CD8-positive, alpha-beta memory T cell (primary cell): ENCODE measurements around the gene FBF1. TPM values are rescaled to one million over a fixed set of nuclear protein-coding genes. Genes with fewer than 3 reads are reported as not detected.

Experiments
- polyA plus RNA-seq: library from polyadenylated mRNA; unstranded; fragments of 300-500 nt; fragmentation: Illumina TruSeq; gene quantifications from one replicate; pipeline ENCODE4 v1.2.3, GENCODE V29; 2021
- total RNA-seq, 2 experiments: library from RNA; stranded (reverse); gene quantifications; one replicate each; pipeline ENCODE4 v1.2.3, GENCODE V29; 2021

FBF1 gene
- total and polyA plus RNA-seq, 3 experiments from 2014 or later = 5.7 to 23.8 (median 22.6) TPM

Other genes starting within 250 kb of the FBF1 start
- gene ITGB4, start 219.6 kb downstream of the FBF1 start, total RNA-seq = 1 to 10 TPM; 1.8 to 2.1 TPM
- gene ITGB4, start 219.6 kb downstream of the FBF1 start, polyA plus RNA-seq = 1.5 TPM
- 10 to 100 TPM; 33.2 to 39.7 TPM for gene GALK1, start 175.8 kb downstream of the FBF1 start, total RNA-seq
- 19.7 TPM for gene GALK1, start 175.8 kb downstream of the FBF1 start, polyA plus RNA-seq
- gene UNK, start 156.2 kb downstream of the FBF1 start, total RNA-seq = 10 to 100 TPM; 24.4 to 29.3 TPM
- 32.8 TPM for gene UNK, start 156.2 kb downstream of the FBF1 start, polyA plus RNA-seq
- 100 to 1,000 TPM; 143 to 154 TPM for gene UNC13D, start 96.6 kb downstream of the FBF1 start, total RNA-seq
- gene UNC13D, start 96.6 kb downstream of the FBF1 start, polyA plus RNA-seq = 90.3 TPM
- gene WBP2, start 85.7 kb downstream of the FBF1 start, total RNA-seq = 10 to 100 TPM; 47.5 to 53.2 TPM
- 129 TPM for gene WBP2, start 85.7 kb downstream of the FBF1 start, polyA plus RNA-seq
- 10 to 100 TPM; 12.6 to 14.1 TPM for gene TRIM47, start 62.5 kb downstream of the FBF1 start, total RNA-seq
- gene TRIM47, start 62.5 kb downstream of the FBF1 start, polyA plus RNA-seq = 17.6 TPM
- gene TRIM65, start 44.1 kb downstream of the FBF1 start, total RNA-seq = 10 to 100 TPM; 34.9 to 35.4 TPM
- 28.1 TPM for gene TRIM65, start 44.1 kb downstream of the FBF1 start, polyA plus RNA-seq
- 100 to 1,000 TPM; 171 to 180 TPM for gene MRPL38, start 36.2 kb downstream of the FBF1 start, total RNA-seq
- 73.1 TPM for gene MRPL38, start 36.2 kb downstream of the FBF1 start, polyA plus RNA-seq
- gene ACOX1, start 38.1 kb upstream of the FBF1 start, total RNA-seq = 10 to 100 TPM; 35.1 to 36.1 TPM
- gene ACOX1, start 38.1 kb upstream of the FBF1 start, polyA plus RNA-seq = 15.8 TPM
- 10 to 100 TPM; 15.9 to 17.3 TPM for gene TEN1, start 38.2 kb upstream of the FBF1 start, total RNA-seq
- 21.0 TPM for gene TEN1, start 38.2 kb upstream of the FBF1 start, polyA plus RNA-seq
- gene CDK3, start 59.8 kb upstream of the FBF1 start, total RNA-seq = 1 to 10 TPM; 5.0 to 5.5 TPM
- gene CDK3, start 59.8 kb upstream of the FBF1 start, polyA plus RNA-seq = not detected
- gene EVPL, start 86.3 kb upstream of the FBF1 start, total RNA-seq = under 1 TPM; 0.07 to 0.11 TPM
- not detected for gene EVPL, start 86.3 kb upstream of the FBF1 start, polyA plus RNA-seq
- gene SRP68, start 131.5 kb upstream of the FBF1 start, total RNA-seq = 100 to 1,000 TPM; 120 to 123 TPM
- gene SRP68, start 131.5 kb upstream of the FBF1 start, polyA plus RNA-seq = 80.4 TPM
- 1 to 10 TPM; 2.7 to 3.1 TPM for gene GALR2, start 133.7 kb upstream of the FBF1 start, total RNA-seq
- not detected for gene GALR2, start 133.7 kb upstream of the FBF1 start, polyA plus RNA-seq
- 1 to 10 TPM; 2.8 to 3.0 TPM for gene ZACN, start 138.1 kb upstream of the FBF1 start, total RNA-seq
- gene ZACN, start 138.1 kb upstream of the FBF1 start, polyA plus RNA-seq = 4.1 TPM
- gene EXOC7, start 162.7 kb upstream of the FBF1 start, total RNA-seq = 100 to 1,000 TPM; 105 to 109 TPM
- gene EXOC7, start 162.7 kb upstream of the FBF1 start, polyA plus RNA-seq = 69.3 TPM
- under 1 TPM; 0.64 to 0.94 TPM for gene FOXJ1, start 200.2 kb upstream of the FBF1 start, total RNA-seq
- gene FOXJ1, start 200.2 kb upstream of the FBF1 start, polyA plus RNA-seq = 0.68 TPM